ENCODE data around the gene PMM2.

PMM2 gene

GRCh38 chr16:8885674-8886592 is 88.3 kb downstream of the PMM2 start:
- DNase-seq (ENCODE audit: extremely low read depth in 1 of 2, low read depth in 1 of 2), result no peak

DNA sequence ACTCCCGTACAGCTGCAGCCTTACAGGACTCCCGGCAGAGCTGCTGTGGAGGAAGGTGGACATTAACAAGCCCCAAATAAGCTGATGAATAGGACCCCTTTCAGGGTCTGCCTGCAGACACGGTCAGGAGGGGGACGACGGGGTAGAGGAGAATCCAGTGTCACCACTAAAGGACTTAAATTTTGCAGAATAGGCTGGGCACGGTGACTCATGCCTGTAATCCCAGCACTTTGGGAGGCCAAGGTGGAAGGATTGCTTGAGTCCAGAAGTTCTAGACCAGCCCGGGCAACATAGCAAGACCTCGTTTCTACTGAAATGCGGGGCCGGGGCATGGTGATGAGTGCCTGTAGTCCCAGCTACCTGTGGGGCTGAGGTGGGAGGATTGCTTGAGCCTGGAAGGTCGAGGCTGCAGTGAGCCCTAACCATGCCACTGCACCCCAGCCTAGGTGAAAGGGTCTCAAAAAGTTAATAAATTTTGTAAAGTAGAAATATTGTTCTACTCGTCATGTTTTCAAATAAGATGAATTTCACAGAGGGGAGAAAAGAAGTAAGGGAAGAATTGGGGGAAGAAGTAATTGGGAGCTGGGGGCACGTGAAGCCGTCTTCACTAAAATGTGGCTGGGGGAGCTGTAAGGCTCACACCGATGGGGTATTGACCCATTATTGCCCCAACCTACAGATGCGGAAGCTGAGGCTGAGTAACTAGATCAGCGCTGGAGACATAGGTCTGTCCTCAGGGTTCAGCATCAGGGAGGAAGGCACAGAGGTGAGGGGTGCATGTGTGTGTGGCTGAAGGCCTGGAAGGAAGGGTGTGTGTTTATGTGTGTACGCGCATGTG is 89.2 kb downstream of the PMM2 start:
- DNase-seq (ENCODE audit: extremely low read depth in 1 of 2, low read depth in 1 of 2), result no peak

DNA sequence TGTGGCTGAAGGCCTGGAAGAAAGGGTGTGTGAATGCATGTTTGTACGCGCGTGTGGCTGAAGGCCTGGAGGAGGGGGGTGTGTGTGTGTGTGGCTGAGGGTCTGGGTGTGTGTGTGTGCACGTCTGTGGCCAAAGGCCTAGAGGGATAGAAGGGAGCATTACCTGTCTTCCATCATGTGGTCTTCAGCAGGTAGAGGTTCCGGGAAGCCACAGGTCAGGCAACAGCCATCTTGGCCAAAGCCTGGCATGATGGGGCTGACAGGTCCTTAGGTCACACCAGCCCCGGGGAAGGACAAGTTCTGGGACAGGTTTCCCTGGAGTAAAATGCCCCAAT is 89.8 kb downstream of the PMM2 start:
- DNase-seq (ENCODE audit: extremely low read depth in 1 of 2, low read depth in 1 of 2), result no peak

DNA sequence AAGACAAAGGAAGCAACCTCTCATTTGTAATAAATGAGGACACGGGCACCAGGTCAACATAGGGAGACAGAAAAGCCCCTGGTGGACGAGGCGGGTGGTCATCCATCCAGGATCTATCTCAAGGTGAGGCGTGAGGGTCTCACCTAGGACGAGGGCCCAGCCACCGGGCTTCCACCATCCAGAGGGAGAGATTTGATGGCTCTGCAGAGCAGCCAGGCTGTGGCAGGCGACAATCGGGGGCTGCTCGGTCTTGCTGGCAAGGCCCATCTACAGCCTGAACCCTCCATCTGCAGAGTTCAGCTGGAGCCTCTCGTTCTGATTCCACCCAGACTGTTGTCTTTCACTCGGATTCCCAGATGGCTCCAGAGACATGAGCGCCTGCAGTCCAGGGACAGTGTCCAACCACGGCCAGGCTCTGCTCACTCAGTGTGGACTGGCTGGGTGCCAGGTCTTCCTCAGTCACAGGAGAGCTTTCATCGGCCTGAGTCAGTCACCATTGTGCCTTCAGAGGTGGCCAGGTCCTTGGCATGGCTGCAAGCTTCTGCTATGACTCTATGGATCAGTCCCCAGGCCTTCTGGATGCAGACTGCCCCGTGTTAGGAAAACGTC is 90.4 kb downstream of the PMM2 start:
- DNase-seq (ENCODE audit: extremely low read depth in 1 of 2, low read depth in 1 of 2), result no peak

GRCh38 chr16:8888951-8889892 is 91.6 kb downstream of the PMM2 start:
- DNase-seq (ENCODE audit: extremely low read depth in 1 of 2, low read depth in 1 of 2), result no peak

- DNase-seq (ENCODE audit: extremely low read depth in 1 of 2, low read depth in 1 of 2), result no peak
Measured at GRCh38 chr16:8889893-8890548, 92.4 kb downstream of the PMM2 start.

- DNase-seq (ENCODE audit: extremely low read depth in 1 of 2, low read depth in 1 of 2), result no peak
Measured at GRCh38 chr16:8890549-8890921, 92.9 kb downstream of the PMM2 start.

DNA sequence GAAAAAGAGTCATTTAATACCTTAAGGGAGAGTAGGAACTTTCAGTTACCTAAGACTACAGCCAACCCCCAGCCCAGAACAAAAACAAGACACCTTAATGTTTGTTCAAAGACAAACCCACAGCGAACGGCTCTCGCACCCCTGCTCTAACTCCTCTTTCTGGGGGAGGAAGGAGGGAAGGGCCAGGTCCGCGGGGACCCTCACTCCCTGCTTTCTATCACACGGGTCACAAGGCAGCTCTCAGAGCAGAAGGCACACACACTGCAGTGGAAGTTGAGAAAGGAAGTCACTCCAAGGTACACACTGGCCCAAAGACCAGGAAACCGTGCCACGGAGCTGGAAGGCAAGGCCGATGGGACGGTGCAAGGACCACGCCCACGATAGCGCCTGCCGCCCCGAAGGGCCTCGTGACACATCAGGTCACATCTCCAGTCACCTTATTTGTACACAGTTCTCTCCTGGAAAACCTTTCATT is 94.5 kb downstream of the PMM2 start:
- DNase-seq (ENCODE audit: extremely low read depth in 1 of 2, low read depth in 1 of 2), result no peak

DNA sequence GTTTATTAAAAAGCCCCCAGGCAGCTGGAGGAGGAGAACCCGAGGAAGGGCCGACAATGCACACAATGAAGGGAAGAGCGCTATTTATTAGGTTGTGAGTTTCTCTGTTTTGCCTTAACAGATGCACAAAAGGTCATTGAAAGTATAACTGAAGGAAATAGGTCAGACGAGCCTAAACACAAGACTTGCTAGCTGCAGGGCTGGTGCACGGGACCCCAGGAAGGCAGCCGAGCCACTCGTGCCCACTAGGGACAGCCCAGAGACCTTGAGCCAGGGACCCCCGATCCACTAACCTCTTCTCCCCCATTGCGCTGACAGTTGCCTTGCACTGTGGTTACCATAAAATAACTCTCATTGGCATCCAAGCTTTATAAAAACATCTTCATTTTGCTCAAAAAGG is 95.8 kb downstream of the PMM2 start:
- DNase-seq (ENCODE audit: extremely low read depth in 1 of 2, low read depth in 1 of 2), result no peak

GRCh38 chr16:8893976-8894690 is 96.5 kb downstream of the PMM2 start:
- no peak for DNase-seq (ENCODE audit: extremely low read depth in 1 of 2, low read depth in 1 of 2)

GRCh38 chr16:8894736-8895334 is 97.2 kb downstream of the PMM2 start:
- no peak for DNase-seq (ENCODE audit: extremely low read depth in 1 of 2, low read depth in 1 of 2)

DNA sequence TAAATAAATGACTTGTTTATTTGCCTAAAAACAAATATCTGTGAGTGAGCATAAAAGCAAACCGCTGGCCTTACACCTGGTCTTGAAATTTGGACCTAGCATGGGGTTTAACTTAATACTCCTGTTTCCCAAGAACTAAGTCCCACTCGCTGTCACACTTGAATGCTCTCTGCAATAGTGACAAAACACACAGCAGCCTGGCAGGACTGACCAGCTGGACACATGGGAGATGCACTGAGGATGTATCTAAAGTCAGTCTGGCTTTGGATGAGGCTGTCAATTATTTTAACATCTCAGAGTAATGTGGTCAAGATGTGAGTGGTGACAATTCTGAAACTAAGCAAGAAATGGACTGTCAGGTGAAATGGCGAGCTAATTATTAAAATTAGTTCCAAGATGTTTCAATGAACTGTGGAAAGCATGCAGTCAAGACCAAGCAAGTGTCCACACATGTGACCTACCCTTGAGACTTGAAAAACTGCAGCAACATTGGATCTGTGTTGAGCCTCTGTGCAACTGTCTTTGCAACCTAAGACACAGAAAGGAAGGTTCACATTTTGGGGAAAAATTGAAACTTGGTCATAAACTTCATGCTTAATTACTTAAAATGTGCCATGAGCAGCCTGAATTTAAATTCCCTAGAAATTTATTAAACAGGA is 101.2 kb downstream of the PMM2 start:
- no peak for DNase-seq (ENCODE audit: extremely low read depth in 1 of 2, low read depth in 1 of 2)

Measured in activated CD8-positive, alpha-beta memory T cell treated with anti-CD3 and anti-CD28 coated beads for 1 hour (primary cell).